HG03575 (cell line): Measurements from ENCODE around the gene SYDE2.
A peak's percentile ranks its signal among the peaks of the same experiment; 100 is the strongest.
"Not testable (repeated sequence)": the region's sequence is repeated elsewhere in the genome, so short reads cannot be mapped to it uniquely, and the experiment has no call there.

ENCODE experiments used
- ATAC-seq: cut with Tn5 transposase; IDR thresholded peaks from one replicate; pipeline ENCODE4 v1.9.1; 2021; ENCODE audit not compliant: unreplicated experiment, insufficient number of reproducible peaks, low FRiP score; ENCODE audit errors: extremely low read depth

The SYDE2 gene

DNA sequence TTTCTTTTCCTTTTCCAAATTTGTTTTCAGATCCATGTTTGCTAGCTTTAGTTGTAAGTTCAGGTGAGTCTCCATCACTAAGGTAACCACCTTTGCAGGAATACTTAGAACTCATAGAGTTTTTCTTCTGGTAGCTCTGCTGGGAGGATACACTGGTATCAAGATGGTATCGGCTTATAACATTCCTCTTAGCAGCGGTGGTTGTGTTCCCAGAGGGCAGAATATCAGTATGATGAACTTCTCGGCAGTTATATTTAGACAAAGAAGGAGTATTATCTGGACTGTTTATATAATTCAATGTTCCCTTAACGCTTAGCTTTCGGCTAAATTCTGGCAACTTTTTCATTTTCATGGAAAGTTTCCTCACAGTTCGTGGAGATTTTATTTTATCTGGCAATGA lies 18.1 kb downstream of the SYDE2 start:
- no peak for ATAC-seq

DNA sequence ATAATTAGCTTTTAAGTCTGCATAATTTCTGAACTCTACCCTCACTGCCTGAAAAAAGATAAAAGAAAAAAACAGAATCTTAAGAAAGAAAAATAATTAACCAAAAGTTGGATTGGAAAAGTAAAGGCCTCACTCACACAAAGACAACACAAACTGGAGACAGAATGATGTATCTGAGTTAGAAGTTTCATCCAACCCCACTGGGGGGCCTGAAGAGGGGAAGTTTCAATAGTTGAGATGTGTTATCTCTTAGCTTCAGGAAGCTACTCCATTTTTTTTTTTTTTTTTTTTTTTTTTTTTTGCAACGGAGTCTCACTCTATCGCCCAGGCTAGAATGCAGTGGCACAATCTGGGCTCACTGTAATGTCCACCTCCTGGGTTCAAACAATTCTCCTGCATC lies 19.9 kb downstream of the SYDE2 start:
- no peak for ATAC-seq

DNA sequence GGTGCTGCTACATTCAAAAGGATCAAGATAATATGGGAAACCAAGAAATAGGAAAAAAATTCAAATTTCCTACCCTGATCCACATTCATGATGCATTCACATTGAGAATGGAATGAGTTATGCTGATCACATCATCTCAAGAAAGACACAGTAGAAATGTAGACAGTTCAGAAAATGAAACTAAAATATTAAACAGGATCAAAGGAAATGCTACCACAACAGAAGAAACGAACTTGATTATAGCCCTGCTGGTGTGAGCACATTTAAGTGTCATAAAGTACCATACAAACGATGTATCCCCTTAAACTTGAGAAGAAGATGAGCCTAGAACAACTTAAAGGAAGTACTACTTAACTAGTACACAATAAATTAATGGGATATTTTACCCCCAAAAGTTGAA lies 21.3 kb downstream of the SYDE2 start:
- no peak for ATAC-seq

DNA sequence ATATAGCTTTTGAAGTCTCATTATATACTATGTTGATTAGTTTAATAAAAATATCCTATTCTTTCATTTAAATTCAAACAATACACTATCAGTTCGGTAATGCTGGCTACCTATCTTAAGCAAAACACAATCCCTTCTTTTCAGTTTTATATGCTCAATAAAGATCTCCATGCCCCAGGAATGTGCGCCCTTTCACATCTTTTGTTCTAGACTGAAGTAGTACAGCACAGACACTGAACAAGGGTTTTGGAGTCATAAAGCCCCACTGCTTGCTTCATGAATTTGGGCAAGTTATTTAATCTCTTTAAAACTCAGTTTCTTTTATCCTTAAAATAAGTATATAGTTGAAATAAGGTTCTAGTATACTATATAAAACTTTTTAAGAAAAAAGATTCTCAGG lies 22.4 kb downstream of the SYDE2 start:
- ATAC-seq = no peak

DNA sequence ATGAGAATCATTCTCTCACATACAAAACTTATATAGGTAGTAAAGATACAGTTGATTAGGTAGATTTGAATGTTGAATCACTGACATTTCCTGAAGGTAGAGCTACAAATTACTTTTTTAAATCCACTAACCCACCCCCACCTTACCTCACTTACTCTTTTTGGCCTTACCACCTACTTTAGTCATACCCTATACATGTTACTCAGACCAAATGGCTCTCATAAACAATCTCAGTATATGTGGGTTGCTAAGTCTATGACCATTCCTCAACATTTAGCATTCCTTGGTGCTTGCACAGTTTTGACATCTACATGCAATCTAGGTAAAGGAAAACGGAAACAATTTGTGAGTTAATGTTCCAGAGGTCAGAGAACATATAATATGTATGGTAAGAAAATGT lies 26.3 kb downstream of the SYDE2 start:
- no peak for ATAC-seq

DNA sequence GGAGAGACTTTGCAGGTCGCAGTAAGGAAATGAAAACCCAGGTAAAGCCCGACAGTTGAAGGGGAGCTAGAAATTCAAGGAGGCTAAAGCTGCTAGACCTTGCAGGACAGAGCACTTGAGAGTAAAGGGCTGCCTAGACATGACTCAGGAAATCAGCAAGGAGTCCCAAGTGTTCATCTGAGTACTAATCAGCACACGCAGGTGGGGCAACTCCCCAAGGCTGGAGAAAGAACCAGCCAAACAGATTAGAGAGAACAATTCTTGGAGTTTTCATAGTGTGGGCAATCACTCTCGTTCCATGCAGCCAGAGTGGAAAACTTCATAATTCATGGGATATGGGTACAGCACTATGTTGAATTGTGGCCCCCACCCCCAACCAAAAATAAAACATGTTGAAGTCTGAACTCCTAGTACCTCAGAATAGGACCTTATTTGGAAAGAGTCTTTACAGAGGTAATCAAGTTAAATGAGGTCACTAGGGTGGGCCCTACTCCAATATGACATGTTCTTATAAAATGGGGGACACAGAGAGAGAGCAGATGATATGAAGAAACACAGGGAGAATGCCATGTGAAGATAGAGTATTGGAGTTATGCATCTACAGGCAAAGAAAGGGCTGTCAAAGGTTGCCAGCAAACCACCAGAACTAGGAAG lies 28.0 kb downstream of the SYDE2 start:
- ATAC-seq = no peak

DNA sequence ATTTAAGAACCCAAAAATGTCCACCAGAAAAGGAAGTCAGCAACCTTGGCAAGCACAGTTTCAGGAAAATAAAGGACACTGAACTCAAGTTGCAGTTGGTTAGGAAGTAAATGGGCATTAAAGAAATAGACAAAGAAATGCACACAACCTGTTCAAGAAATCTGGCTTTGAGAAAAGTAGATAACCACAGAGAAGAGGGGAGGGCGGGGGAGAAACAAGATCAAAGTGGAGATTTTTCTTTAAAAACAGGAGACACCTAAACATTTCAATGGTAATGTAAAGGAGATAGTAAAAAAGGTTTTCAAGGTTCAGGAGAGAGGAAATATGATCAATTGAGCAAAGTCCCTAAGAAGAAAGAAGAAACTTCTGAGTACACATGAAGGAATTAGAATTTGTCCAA lies 29.1 kb downstream of the SYDE2 start:
- no peak for ATAC-seq

DNA sequence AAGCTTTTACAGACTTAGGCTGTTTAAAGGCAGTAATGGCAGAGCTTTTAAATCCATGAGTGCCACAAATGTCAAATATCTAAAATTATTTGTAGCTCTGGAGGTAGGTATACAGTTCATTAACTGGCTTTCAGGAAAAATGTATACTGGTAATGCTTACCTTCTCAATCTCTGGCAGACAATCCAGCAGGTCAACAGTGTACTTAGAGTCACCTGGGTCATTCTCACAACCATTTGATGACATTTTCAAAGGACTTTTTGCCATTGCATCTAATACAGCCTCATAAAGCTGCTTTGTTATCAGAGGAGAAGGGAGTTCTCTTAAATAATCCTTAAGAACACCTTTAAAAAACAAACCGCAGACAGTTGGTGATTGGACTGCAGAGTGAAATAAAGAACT lies 31.9 kb downstream of the SYDE2 start:
- no peak for ATAC-seq

DNA sequence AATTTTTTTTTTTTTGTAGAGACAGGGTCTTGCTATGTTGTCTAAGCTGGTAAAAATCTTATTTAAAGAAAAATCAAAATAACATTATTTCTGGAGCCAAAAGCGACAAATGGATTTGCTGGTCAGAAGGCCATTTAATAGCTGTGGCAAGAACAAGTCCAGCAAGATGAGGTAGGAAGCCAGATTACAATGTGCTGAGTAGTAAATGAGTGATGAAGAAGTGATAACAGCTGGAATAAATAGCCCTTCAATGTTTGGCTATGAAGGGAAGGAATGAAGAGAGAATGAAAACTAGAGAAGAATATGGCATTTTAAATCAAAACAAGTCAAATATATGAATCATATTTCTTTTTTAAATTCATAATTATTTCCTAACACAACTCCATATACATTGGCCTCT lies 34.5 kb downstream of the SYDE2 start:
- no peak for ATAC-seq

DNA sequence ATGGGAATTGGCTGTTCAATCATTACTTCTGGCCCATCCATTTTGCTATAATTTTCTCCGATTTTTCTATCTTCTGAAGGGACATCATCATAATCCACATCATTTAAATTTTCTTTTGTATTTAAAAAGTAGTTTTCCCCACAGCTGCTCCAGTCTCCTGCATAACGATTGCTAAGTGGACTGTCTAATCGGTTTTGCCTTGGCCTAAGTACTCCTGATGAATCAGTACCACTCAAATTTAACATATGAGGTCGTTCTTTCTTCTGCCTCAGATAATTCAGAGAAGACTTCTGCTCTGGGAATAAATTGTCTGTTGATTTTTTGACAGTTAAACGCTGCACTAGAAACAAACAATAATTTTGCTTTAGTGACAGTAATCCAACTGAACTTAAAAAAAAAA lies 41.9 kb downstream of the SYDE2 start:
- ATAC-seq = no peak

DNA sequence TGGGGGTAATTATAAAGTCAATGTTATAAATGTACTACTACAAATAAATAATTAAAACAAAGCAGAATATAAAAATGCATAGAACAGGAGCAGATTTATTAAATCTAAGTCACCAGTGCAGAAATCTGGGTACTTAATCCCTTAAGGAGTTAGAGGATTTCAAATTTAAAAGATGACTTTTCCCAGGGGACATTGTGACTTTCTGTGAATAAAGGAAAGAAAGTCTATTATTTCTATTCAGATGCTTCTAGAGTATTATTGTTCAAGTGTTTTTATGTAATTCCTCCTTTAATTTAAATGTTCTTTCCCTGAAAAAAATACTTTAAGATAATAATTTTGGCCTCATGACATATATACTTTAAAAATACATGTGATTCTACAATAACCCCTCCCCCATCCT lies 43.4 kb downstream of the SYDE2 start:
- no peak for ATAC-seq

DNA sequence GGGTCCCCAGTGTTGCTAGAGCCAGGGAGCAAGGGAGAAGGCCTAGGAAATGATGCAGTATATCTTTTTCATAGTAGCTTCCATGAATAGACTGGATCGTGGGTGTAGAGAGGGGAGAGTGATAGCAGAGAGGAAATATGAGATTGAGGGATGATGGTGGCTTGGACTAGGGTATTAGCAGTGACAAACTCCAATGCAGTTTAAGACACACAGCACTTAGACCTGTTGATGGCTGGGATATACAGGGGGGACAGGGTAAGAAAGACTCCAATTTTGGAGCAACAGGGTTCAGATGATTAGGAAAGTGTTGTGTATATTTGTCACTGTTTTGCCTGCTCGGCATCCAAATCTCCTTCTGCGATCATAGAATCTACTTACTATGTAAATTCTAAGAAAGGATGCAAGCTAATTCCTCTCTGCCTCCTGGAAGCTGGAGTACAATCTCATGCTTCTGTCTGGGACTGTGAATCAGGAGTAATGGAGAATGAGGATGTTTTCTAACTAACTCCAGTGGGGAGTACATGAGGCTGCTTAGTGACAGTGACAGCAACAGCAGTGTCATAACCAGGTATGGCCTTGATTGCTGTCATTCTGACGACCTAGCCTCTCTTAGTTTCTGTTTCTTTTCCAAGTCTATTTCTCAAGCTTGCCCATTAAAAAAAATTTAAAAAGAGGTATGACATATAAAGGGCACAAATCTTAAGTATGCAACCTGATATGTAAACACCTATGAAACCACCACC lies 47.5 kb downstream of the SYDE2 start:
- ATAC-seq = no peak

DNA sequence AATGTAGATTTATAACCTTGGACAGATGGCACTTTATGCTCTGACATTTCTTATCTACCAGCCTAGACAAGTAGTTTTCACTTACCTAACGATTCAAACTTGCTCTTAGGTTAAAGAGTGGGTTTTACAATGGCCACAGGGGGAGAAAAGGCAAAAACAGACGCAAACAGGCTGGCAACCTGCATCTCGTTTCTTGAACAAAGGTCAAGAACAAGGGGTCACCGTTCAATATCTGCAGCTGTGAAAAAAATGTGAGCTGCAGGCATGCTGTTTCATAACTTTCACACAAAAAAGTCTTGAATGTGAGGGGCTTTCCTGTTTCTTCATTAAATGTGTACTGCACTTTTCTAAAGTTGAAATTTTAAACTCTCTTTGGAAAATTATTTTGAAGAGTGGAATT lies 49.4 kb downstream of the SYDE2 start:
- no peak for ATAC-seq

DNA sequence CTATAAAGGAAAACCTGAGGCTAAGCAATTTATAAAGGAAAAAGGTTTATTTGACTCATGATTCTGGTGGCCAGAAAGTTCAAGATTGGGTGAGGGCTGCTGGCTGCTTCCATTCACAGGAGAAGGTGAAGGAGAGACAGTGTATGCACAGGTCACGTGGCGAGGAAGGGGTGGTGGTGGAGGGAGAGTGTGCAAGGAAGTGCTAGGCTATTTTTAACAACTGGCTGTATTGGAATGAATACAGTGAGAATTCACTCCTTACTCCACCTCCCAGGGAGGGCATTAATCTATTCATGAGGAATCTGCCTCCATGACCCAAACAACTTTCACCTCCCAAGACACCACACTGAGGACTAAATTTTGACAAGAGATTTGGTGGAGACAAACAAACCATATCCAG lies 51.0 kb downstream of the SYDE2 start:
- no peak for ATAC-seq

DNA sequence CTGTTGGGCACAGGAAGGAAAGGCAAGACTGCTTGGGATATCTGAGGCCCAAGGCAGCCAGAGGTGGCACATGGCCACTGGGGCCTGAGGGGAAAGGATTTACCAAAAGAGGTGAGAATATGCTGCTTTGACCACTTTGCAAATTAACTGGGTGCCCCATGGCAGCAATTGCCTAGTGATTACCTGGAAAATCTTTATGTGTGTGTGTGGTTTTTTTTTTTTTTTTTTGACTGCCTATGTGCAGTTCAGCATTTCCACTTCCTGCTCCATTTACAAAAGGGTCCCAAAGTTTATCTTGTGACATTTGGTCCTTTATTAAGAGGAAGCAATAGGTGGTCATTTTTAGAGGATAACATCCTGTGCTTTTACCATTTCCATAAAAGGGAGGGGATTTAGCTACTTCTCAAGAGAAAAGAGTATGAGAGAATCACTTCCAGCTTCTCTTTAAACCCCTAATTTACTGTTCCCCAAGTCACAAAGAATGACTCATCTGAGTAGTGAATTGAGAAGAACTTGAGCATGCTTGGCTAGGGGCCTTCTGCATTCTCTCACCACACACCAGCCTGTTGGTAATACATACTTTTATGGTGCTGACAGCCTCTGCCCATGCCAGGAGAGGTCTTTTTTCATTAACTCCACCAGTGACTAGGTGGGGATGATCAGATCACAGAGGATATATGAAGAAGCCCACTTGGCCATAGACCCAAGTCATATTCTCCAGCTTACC lies 52.1 kb downstream of the SYDE2 start:
- peak; percentile 76 for ATAC-seq

DNA sequence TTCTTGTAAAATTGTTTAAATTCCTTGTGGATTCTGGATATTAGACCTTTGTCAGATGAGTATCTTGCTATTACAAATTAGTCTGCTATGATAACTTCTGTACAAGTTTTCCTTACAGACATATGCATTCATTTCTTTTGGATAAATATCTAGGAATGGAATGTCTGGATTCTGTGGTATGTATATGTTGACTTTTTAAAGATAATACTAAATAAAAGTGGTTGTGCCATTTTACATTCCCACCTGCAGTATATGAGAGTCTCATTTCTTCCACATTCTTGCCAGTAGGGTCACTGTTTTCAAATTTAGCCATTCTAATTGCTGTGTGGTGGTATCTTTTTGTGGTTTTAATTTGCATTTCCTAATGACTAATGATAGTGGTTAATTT lies 53.9 kb downstream of the SYDE2 start:
- no peak for ATAC-seq

DNA sequence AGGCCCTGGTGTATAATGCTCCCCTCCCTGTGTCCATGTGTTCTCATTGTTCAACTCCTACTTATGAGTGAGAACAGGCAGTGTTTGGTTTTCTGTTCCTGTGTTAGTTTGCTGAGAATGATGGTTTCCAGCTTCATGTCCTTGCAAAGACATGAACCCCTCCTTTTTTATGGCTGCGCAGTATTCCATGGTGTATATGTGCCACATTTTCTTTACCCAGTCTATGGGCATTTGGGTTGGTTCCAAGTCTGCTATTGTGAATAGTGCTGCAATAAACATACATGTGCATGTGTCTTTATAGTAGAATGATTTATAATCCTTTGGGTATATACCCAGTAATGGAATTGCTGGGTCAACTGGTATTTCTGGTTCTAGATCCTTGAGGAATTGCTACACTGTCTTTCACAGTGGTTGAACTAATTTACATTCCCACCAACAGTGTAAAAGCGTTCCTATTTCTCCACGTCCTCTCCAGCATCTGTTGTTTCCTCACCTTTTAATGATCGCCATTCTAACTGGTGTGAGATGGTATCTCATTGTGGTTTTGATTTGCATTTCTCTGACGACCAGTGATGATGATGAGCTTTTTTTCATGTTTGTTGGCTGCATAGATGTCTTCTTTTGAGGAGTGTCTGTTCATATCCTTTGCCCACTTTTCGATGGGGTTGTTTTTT lies 54.4 kb downstream of the SYDE2 start:
- not testable (repeated sequence) for ATAC-seq

DNA sequence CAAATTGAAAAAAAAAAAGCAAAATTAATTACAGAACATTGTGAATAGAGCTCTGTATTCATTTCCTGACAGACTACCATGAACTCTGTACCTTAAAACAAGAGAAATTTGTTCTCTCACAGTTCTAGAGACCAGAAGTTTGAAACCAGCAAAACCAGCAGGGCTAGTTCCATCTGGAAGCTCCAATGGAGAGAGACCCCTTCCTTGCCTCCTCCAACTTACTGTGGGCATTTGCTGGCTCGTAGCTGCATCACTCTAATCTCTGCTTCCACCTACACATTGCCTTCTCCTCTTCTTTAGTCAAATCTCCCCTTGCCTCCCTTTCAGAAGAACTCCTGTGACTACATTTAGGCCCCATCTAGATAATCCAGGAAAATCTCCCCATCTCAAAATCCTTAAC lies 56.5 kb downstream of the SYDE2 start:
- no peak for ATAC-seq

DNA sequence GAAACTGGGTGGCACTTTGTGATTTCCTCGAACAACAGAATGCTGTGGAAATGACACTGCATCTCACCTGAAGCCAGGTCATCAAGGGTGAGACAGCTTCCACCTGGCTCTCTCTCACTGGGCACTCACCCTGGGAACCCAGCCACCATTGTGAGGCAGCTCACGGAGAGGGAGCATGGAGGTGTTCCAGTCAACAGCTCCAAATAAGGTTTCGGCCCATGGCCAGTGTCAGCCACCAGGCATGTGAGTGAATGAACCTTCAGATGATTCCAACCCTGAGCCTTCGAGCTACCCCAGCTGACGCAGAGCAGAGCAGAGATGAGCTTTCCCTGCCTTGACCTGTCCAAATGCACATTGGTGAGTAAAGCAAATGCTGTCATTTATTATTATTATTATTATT lies 58.1 kb downstream of the SYDE2 start:
- no peak for ATAC-seq

DNA sequence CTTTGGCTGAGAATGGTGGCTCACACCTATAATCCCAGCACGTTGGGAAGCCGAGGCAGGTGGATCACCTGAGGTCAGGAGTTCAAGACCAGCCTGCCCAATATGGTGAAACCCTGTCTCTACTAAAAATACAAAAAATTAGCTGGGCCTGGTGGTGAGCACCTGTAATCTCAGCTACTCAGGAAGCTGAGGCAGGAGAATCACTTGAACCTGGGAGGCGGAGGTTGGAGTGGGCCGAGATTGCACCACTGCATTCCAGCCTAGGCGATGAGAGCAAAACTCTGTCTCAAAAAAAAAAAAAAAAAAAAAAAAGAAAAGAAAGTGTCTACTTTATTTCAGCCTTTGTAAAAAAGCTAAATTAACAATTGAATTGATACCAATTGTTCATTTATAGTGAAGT lies 62.4 kb downstream of the SYDE2 start:
- ATAC-seq = not testable (repeated sequence)
